Trophoblast cell (in vitro differentiated cells and primary cell): ENCODE results near the gene GPSM1.
A peak's percentile ranks its signal among the peaks of the same experiment; 100 is the strongest.

ENCODE experiments used
- DNase-seq, 2 donors: peaks; one replicate each; pipeline ENCODE4 v3.0.0-alpha.2; 2016
- H2AFZ ChIP-seq: 2 replicates; pipeline ENCODE4 v1.6.1; 2013; ENCODE audit warnings: low read length, moderate library complexity, mild to moderate bottlenecking; ENCODE audit not compliant: insufficient read depth, poor library complexity
- H2AK5ac ChIP-seq: 2 replicates; pipeline ENCODE4 v1.6.1; 2013; ENCODE audit warnings: mild to moderate bottlenecking, low read length
- H2BK120ac ChIP-seq: 2 replicates; pipeline ENCODE4 v1.6.1; 2013; ENCODE audit warnings: low read length, mild to moderate bottlenecking, moderate library complexity; ENCODE audit not compliant: insufficient read depth, poor library complexity
- H2BK12ac ChIP-seq: 2 replicates; pipeline ENCODE4 v1.6.1; 2013; ENCODE audit warnings: mild to moderate bottlenecking, low read length, moderate library complexity
- H2BK5ac ChIP-seq: 2 replicates; pipeline ENCODE4 v1.6.1; 2013; ENCODE audit warnings: low read length, low read depth, moderate library complexity, mild to moderate bottlenecking; ENCODE audit not compliant: poor library complexity
- H3K14ac ChIP-seq: 2 replicates; pipeline ENCODE4 v1.6.1; 2013; ENCODE audit warnings: mild to moderate bottlenecking, low read length
- H3K18ac ChIP-seq: 2 replicates; pipeline ENCODE4 v1.6.1; 2013; ENCODE audit warnings: mild to moderate bottlenecking, low read length
- H3K23ac ChIP-seq: 2 replicates; pipeline ENCODE4 v1.6.1; 2013; ENCODE audit warnings: low read length
- H3K27ac ChIP-seq: 2 replicates; pipeline ENCODE4 v1.5.1; 2013; ENCODE audit warnings: low read depth, mild to moderate bottlenecking, inconsistent platforms, low read length, moderate library complexity
- H3K27me3 ChIP-seq: 2 replicates; pipeline ENCODE4 v1.6.1; 2013; ENCODE audit warnings: inconsistent platforms, mild to moderate bottlenecking, low read length, moderate library complexity; ENCODE audit not compliant: insufficient read depth
- H3K36me3 ChIP-seq, 2 experiments: 1 replicate in 1 of 2; 2 replicates in 1 of 2; pipeline ENCODE4 v1.6.1; 2013; ENCODE audit warnings: low read length in 2 of 2, mild to moderate bottlenecking in 2 of 2, moderate library complexity in 1 of 2; ENCODE audit not compliant: insufficient read depth in 2 of 2, control insufficient read depth in 1 of 2
- H3K4ac ChIP-seq: 2 replicates; pipeline ENCODE4 v1.6.1; 2013; ENCODE audit warnings: low read depth, mild to moderate bottlenecking, low read length, moderate library complexity
- H3K4me1 ChIP-seq, 2 experiments: 1 replicate in 1 of 2; 2 replicates in 1 of 2; pipeline ENCODE4 v1.6.1; 2013; ENCODE audit warnings: low read length in 2 of 2, mild to moderate bottlenecking in 2 of 2, moderate library complexity in 1 of 2; ENCODE audit not compliant: insufficient read depth in 2 of 2, control insufficient read depth in 1 of 2
- H3K4me2 ChIP-seq: 2 replicates; pipeline ENCODE4 v1.6.1; 2013; ENCODE audit warnings: inconsistent platforms, mild to moderate bottlenecking, low read length, moderate library complexity
- H3K4me3 ChIP-seq: 2 replicates; pipeline ENCODE4 v1.5.1; 2013; ENCODE audit warnings: mild to moderate bottlenecking, low read depth, low read length, inconsistent platforms
- H3K79me1 ChIP-seq: one replicate; pipeline ENCODE4 v1.6.1; 2013; ENCODE audit warnings: low read length
- H3K79me2 ChIP-seq: 2 replicates; pipeline ENCODE4 v1.6.1; 2013; ENCODE audit warnings: low read length, mild to moderate bottlenecking; ENCODE audit not compliant: control insufficient read depth, insufficient read depth, poor library complexity
- H3K9ac ChIP-seq: 2 replicates; pipeline ENCODE4 v1.6.1; 2013; ENCODE audit warnings: mild to moderate bottlenecking, low read length
- H3K9me3 ChIP-seq: 2 replicates; pipeline ENCODE4 v1.6.1; 2013; ENCODE audit warnings: low read depth, mild to moderate bottlenecking, control low read depth, inconsistent platforms, low read length; ENCODE audit not compliant: insufficient read depth
- H4K12ac ChIP-seq: 2 replicates; pipeline ENCODE4 v1.6.1; 2013; ENCODE audit warnings: low read depth, mild to moderate bottlenecking, low read length, moderate library complexity
- H4K8ac ChIP-seq: 2 replicates; pipeline ENCODE4 v1.6.1; 2013; ENCODE audit warnings: low read depth, mild to moderate bottlenecking, low read length, moderate library complexity
- H4K91ac ChIP-seq: one replicate; pipeline ENCODE4 v1.6.1; 2013; ENCODE audit warnings: low read depth, mild to moderate bottlenecking, low read length, moderate library complexity
- WGBS: extraction: QIAGEN DNeasy Blood & Tissue Kit; methylation state at CpG from one replicate; pipeline ENCODE4 v1.1.7; 2013; ENCODE audit warnings: missing lambda C conversion rate; ENCODE audit not compliant: insufficient read length, insufficient coverage; ENCODE audit errors: extremely low coverage; 5-methylcytosine and 5-hydroxymethylcytosine counted together

Gene GPSM1

GRCh38 chr9:136293476-136294077, 33.8 kb upstream of the GPSM1 start:
- Histone ChIP-seq H3K4me3 (peak overlapping the region; percentile 23), H4K8ac (no peak overlapping the region), H4K12ac (no peak overlapping the region), H2AK5ac (no peak overlapping the region), H3K79me1 (no peaks in the 10 kb centered on the region), H3K14ac (no peak overlapping the region), H4K91ac (no peak overlapping the region), H3K79me2 (no peaks in the 10 kb centered on the region), H3K23ac (peak overlapping the region; percentile 15), H3K4me2 (no peak overlapping the region), H3K27ac (no peak overlapping the region), H3K18ac (no peak overlapping the region), H3K4me1 (peaks cover 2 to 3% of the 10 kb centered on the region in 2 experiments), H2BK5ac (no peak overlapping the region), H3K9me3 (peaks cover 18% of the 10 kb centered on the region), H3K4ac (no peak overlapping the region), H3K9ac (no peak overlapping the region), H3K27me3 (no peaks in the 10 kb centered on the region), H2AFZ (no peak overlapping the region), H2BK120ac (no peak overlapping the region), H3K36me3 (no peaks in the 10 kb centered on the region), H2BK12ac (no peak overlapping the region)
- 100% methylated on average over 5 of the region's 14 CpGs for WGBS
- no peak for DNase-seq

- Histone ChIP-seq H3K4me3 (peak overlapping the region; percentile 10), H3K18ac (no peak overlapping the region), H3K23ac (no peak overlapping the region), H3K79me1 (no peaks in the 10 kb centered on the region), H4K8ac (no peak overlapping the region), H3K9me3 (peaks cover 18% of the 10 kb centered on the region), H3K27me3 (no peaks in the 10 kb centered on the region), H3K9ac (no peak overlapping the region), H3K4me1 (no peaks in the 10 kb centered on the region), H4K12ac (no peak overlapping the region), H2BK12ac (no peak overlapping the region), H4K91ac (no peak overlapping the region), H2BK120ac (no peak overlapping the region), H3K27ac (no peak overlapping the region), H2BK5ac (no peak overlapping the region), H3K4ac (no peak overlapping the region), H3K36me3 (no peaks in the 10 kb centered on the region), H3K79me2 (no peaks in the 10 kb centered on the region), H3K4me2 (no peak overlapping the region), H2AK5ac (no peak overlapping the region), H2AFZ (no peak overlapping the region), H3K14ac (no peak overlapping the region)
- no CpG with 5 or more reads among the region's 5 CpGs for WGBS
- no peak for DNase-seq
These were observed 32.9 kb upstream of the GPSM1 start for GRCh38 chr9:136294437-136294836.

GRCh38 chr9:136295055-136295454, 32.3 kb upstream of the GPSM1 start:
- Histone ChIP-seq H3K4ac (no peak overlapping the region), H3K4me3 (no peak overlapping the region), H4K91ac (no peak overlapping the region), H3K23ac (no peak overlapping the region), H2BK120ac (no peak overlapping the region), H3K14ac (no peak overlapping the region), H3K4me2 (no peak overlapping the region), H2BK5ac (no peak overlapping the region), H2BK12ac (no peak overlapping the region), H4K8ac (no peak overlapping the region), H3K18ac (no peak overlapping the region), H4K12ac (no peak overlapping the region), H3K79me1 (no peaks in the 10 kb centered on the region), H2AFZ (no peak overlapping the region), H3K27me3 (no peaks in the 10 kb centered on the region), H2AK5ac (no peak overlapping the region), H3K36me3 (no peaks in the 10 kb centered on the region), H3K79me2 (no peaks in the 10 kb centered on the region), H3K4me1 (no peaks in the 10 kb centered on the region), H3K9ac (no peak overlapping the region), H3K27ac (no peak overlapping the region), H3K9me3 (peaks cover 18% of the 10 kb centered on the region)
- WGBS = no CpG with 5 or more reads among the region's 16 CpGs
- no peak for DNase-seq

- Histone ChIP-seq H3K14ac (no peak overlapping the region), H3K9me3 (peaks cover 18% of the 10 kb centered on the region), H3K79me2 (no peaks in the 10 kb centered on the region), H4K91ac (no peak overlapping the region), H3K79me1 (no peaks in the 10 kb centered on the region), H2AFZ (no peak overlapping the region), H4K8ac (no peak overlapping the region), H2BK12ac (no peak overlapping the region), H3K4ac (no peak overlapping the region), H3K27ac (no peak overlapping the region), H4K12ac (no peak overlapping the region), H3K9ac (no peak overlapping the region), H3K36me3 (no peaks in the 10 kb centered on the region), H3K4me1 (no peaks in the 10 kb centered on the region), H3K27me3 (no peaks in the 10 kb centered on the region), H3K18ac (no peak overlapping the region), H3K4me2 (no peak overlapping the region), H3K4me3 (no peak overlapping the region), H2BK120ac (no peak overlapping the region), H2AK5ac (no peak overlapping the region), H3K23ac (no peak overlapping the region), H2BK5ac (no peak overlapping the region)
- WGBS = no CpG with 5 or more reads among the region's 37 CpGs
- no peak for DNase-seq
These were observed 31.6 kb upstream of the GPSM1 start for GRCh38 chr9:136295542-136296433.
